Measurements from ENCODE around the gene RPUSD1. TPM values are rescaled to one million over a fixed set of nuclear protein-coding genes. Genes with fewer than 3 reads are reported as not detected.

RPUSD1 gene
- total and polyA plus RNA-seq, 2 experiments from 2014 or later, result 27.6 to 37.8 TPM

GRCh38 chr16:740459-740763, 47.8 kb downstream of the RPUSD1 start:
- H3K9me2 ChIP-seq (replicated peaks; ENCODE audit: insufficient read depth), result no peaks in the 10 kb centered on the region
- H3K9me3 ChIP-seq (ENCODE audit: low read depth), result no peaks in the 10 kb centered on the region
- peak overlapping the region; percentile 91 for H3K4me3 ChIP-seq
- no peak for DNase-seq (ENCODE audit: low spot score)
- H3K27me3 ChIP-seq, result no peaks in the 10 kb centered on the region
- peak overlapping the region; percentile 84 for H2AFZ ChIP-seq
- peaks cover 13% of the 10 kb centered on the region for H3K79me2 ChIP-seq
- H3K27ac ChIP-seq, result peak overlapping the region; percentile 79
- WGBS (ENCODE audit: low lambda C conversion rate, missing lambda C conversion rate), result 2% methylated on average over 19 of the region's 22 CpGs
- H4K20me1 ChIP-seq (ENCODE audit: insufficient read depth, poor library complexity, severe bottlenecking), result no peaks in the 10 kb centered on the region
- H3K4me1 ChIP-seq (ENCODE audit: insufficient read depth), result peaks cover 11% of the 10 kb centered on the region
- no peaks in the 10 kb centered on the region for H3K36me3 ChIP-seq (replicated peaks; ENCODE audit: insufficient read depth, low read depth)
- TF ChIP-seq EZH2 (IDR thresholded peaks at IDR 0.05; ENCODE audit: borderline replicate concordance) (no peak), EZH2phosphoT487 (IDR thresholded peaks at IDR 0.05; ENCODE audit: low read depth, severe bottlenecking, unreplicated experiment) (no peak), CTCF (IDR thresholded peaks at IDR 0.05; ENCODE audit: poor library complexity) (no peak)
- H3K4me2 ChIP-seq, result peak overlapping the region; percentile 99

GRCh38 chr16:739560-740458, 48.4 kb downstream of the RPUSD1 start:
- Histone ChIP-seq H3K4me3 (peak overlapping the region; percentile 91), H3K27ac (peak overlapping the region; percentile 79), H3K36me3 (replicated peaks; ENCODE audit: insufficient read depth, low read depth) (no peaks in the 10 kb centered on the region), H2AFZ (peak overlapping the region; percentile 84), H3K9me2 (replicated peaks; ENCODE audit: insufficient read depth) (no peaks in the 10 kb centered on the region), H3K79me2 (peaks cover 13% of the 10 kb centered on the region), H3K4me1 (ENCODE audit: insufficient read depth) (peaks cover 11% of the 10 kb centered on the region), H3K9me3 (ENCODE audit: low read depth) (no peaks in the 10 kb centered on the region), H4K20me1 (ENCODE audit: insufficient read depth, poor library complexity, severe bottlenecking) (no peaks in the 10 kb centered on the region), H3K27me3 (no peaks in the 10 kb centered on the region), H3K4me2 (peak overlapping the region; percentile 99)
- no peak for DNase-seq (ENCODE audit: low spot score)
- TF ChIP-seq CTCF (IDR thresholded peaks at IDR 0.05; ENCODE audit: poor library complexity) (no peak), EZH2phosphoT487 (IDR thresholded peaks at IDR 0.05; ENCODE audit: low read depth, severe bottlenecking, unreplicated experiment) (no peak), EZH2 (IDR thresholded peaks at IDR 0.05; ENCODE audit: borderline replicate concordance) (no peak)
- WGBS (ENCODE audit: low lambda C conversion rate, missing lambda C conversion rate), result 53% methylated on average over 38 of the region's 38 CpGs

GRCh38 chr16:736936-737481, 51.2 kb downstream of the RPUSD1 start:
- peaks cover 13% of the 10 kb centered on the region for H3K79me2 ChIP-seq
- no peak for DNase-seq (ENCODE audit: low spot score)
- TF ChIP-seq CTCF (IDR thresholded peaks at IDR 0.05; ENCODE audit: poor library complexity), result no peak
- no peak for TF ChIP-seq EZH2 (IDR thresholded peaks at IDR 0.05; ENCODE audit: borderline replicate concordance)
- H2AFZ ChIP-seq, result no peak overlapping the region
- H3K27ac ChIP-seq, result no peak overlapping the region
- no peaks in the 10 kb centered on the region for H3K36me3 ChIP-seq (replicated peaks; ENCODE audit: insufficient read depth, low read depth)
- H3K9me2 ChIP-seq (replicated peaks; ENCODE audit: insufficient read depth), result no peaks in the 10 kb centered on the region
- no peaks in the 10 kb centered on the region for H3K9me3 ChIP-seq (ENCODE audit: low read depth)
- no peaks in the 10 kb centered on the region for H4K20me1 ChIP-seq (ENCODE audit: insufficient read depth, poor library complexity, severe bottlenecking)
- no peak overlapping the region for H3K4me3 ChIP-seq
- H3K4me1 ChIP-seq (ENCODE audit: insufficient read depth), result peaks cover 11% of the 10 kb centered on the region
- WGBS (ENCODE audit: low lambda C conversion rate, missing lambda C conversion rate), result 98% methylated on average over 29 of the region's 29 CpGs
- H3K4me2 ChIP-seq, result no peak overlapping the region
- no peaks in the 10 kb centered on the region for H3K27me3 ChIP-seq
